HepG2 (cell line): Measurements from ENCODE around the gene SP140L. TPM values are rescaled to one million over a fixed set of nuclear protein-coding genes. Genes with fewer than 3 reads are reported as not detected.

Experiments used
- GFI1 ChIP-seq: sonication (generic); formaldehyde crosslinking; IDR thresholded peaks from 2 replicates; pipeline ENCODE4 v1.5.0; 2020; ENCODE audit warnings: missing genetic modification reagents, mild to moderate bottlenecking, borderline replicate concordance
- HES4 ChIP-seq: sonication (generic); formaldehyde crosslinking; IDR thresholded peaks from 2 replicates; pipeline ENCODE4 v1.9.0; 2021; ENCODE audit warnings: mild to moderate bottlenecking, missing genetic modification reagents, borderline replicate concordance
- KAT7 ChIP-seq: IDR thresholded peaks from 2 replicates; pipeline ENCODE4 v1.6.1; 2018; ENCODE audit warnings: borderline replicate concordance, missing compliant biosample characterization
- MED1 ChIP-seq: sonication (generic); formaldehyde crosslinking; IDR thresholded peaks from 2 replicates; pipeline ENCODE4 v1.4.0; 2020; ENCODE audit warnings: missing genetic modification reagents
- NBN ChIP-seq: fragments of 450-650 bp; conservative IDR thresholded peaks from 2 replicates; pipeline ENCODE4 v1.6.1; 2017
- NR2F6 ChIP-seq, 2 experiments: IDR thresholded peaks; 2 replicates each; pipeline ENCODE4 v1.6.1; 2016; ENCODE audit warnings: antibody characterized with exemption in 1 of 2, mild to moderate bottlenecking in 1 of 2
- SIN3A ChIP-seq: IDR thresholded peaks from 2 replicates; pipeline ENCODE4 v1.6.1; 2011; ENCODE audit warnings: low read depth, mild to moderate bottlenecking, control low read depth, low read length, borderline replicate concordance
- ZBTB7A ChIP-seq: sonication (generic); formaldehyde crosslinking; IDR thresholded peaks from 2 replicates; pipeline ENCODE4 v1.8.0; 2022; ENCODE audit warnings: mild to moderate bottlenecking, missing genetic modification reagents
- ZFP1 ChIP-seq: IDR thresholded peaks from 2 replicates; pipeline ENCODE4 v1.6.1; 2016
- ZFP90 ChIP-seq: sonication (generic); formaldehyde crosslinking; IDR thresholded peaks from 2 replicates; pipeline ENCODE4 v1.8.0; 2022; ENCODE audit warnings: missing genetic modification reagents, mild to moderate bottlenecking, inconsistent platforms, borderline replicate concordance
- ZNF274 ChIP-seq: sonication (generic); formaldehyde crosslinking; IDR thresholded peaks from 2 replicates; pipeline ENCODE4 v1.5.1; 2020; ENCODE audit warnings: mild to moderate bottlenecking, missing genetic modification reagents
- ZNF30 ChIP-seq: sonication (generic); formaldehyde crosslinking; IDR thresholded peaks from 2 replicates; pipeline ENCODE4 v1.5.0; 2020; ENCODE audit warnings: mild to moderate bottlenecking, missing genetic modification reagents
- ZNF337 ChIP-seq: sonication (generic); formaldehyde crosslinking; IDR thresholded peaks from 2 replicates; pipeline ENCODE4 v1.5.1; 2020; ENCODE audit warnings: missing genetic modification reagents, low read depth, mild to moderate bottlenecking, borderline replicate concordance
- ZNF350 ChIP-seq: sonication (generic); formaldehyde crosslinking; IDR thresholded peaks from 2 replicates; pipeline ENCODE4 v1.4.0; 2020; ENCODE audit warnings: mild to moderate bottlenecking, low read depth, missing genetic modification reagents, borderline replicate concordance
- ZNF430 ChIP-seq: sonication (generic); formaldehyde crosslinking; IDR thresholded peaks from 2 replicates; pipeline ENCODE4 v1.9.0; 2021; ENCODE audit warnings: mild to moderate bottlenecking, missing genetic modification reagents
- ZNF460 ChIP-seq: sonication (generic); formaldehyde crosslinking; IDR thresholded peaks from 2 replicates; pipeline ENCODE4 v1.5.1; 2020; ENCODE audit warnings: missing genetic modification reagents, mild to moderate bottlenecking, borderline replicate concordance
- ZNF563 ChIP-seq: sonication (generic); formaldehyde crosslinking; IDR thresholded peaks from 2 replicates; pipeline ENCODE4 v1.8.0; 2022; ENCODE audit warnings: mild to moderate bottlenecking, moderate library complexity, missing genetic modification reagents
- ZNF569 ChIP-seq: sonication (generic); formaldehyde crosslinking; IDR thresholded peaks from 2 replicates; pipeline ENCODE4 v1.5.0; 2020; ENCODE audit warnings: mild to moderate bottlenecking, missing genetic modification reagents, moderate library complexity, borderline replicate concordance
- ZNF616 ChIP-seq: sonication (generic); formaldehyde crosslinking; IDR thresholded peaks from 2 replicates; pipeline ENCODE4 v1.5.0; 2020; ENCODE audit warnings: low read depth, mild to moderate bottlenecking, missing genetic modification reagents
- ZSCAN22 ChIP-seq: sonication (generic); formaldehyde crosslinking; IDR thresholded peaks from 2 replicates; pipeline ENCODE4 v1.4.0; 2020; ENCODE audit warnings: mild to moderate bottlenecking, missing genetic modification reagents
- polyA plus RNA-seq, 8 experiments: library from polyadenylated mRNA; depleted of rRNA in 3 of 8; stranded (reverse) in 7 of 8; unstranded in 1 of 8; fragments of >200 nt; fragmentation: Illumina TruSeq in 4 of 8; extraction: Trizol in 4 of 8; gene quantifications; 2 replicates each; pipeline versions ENCODE4 v1.2.1 to v1.2.3, GENCODE V29; 2011 to 2016; ENCODE audit warnings: low read depth in 4 of 8, missing spikeins in 1 of 8, mixed read lengths in 1 of 8; ENCODE audit not compliant: insufficient read depth in 1 of 8
- total RNA-seq, 5 experiments: library from RNA; depleted of rRNA; stranded (reverse); fragments of >200 nt; fragmentation: Illumina TruSeq; extraction: Trizol; gene quantifications; 2 replicates each; pipeline ENCODE4 v1.2.3, GENCODE V29; 2016; ENCODE audit warnings: low read depth in 1 of 5
- TF ChIP-seq, protein P1 (sequence below): sonication (generic); formaldehyde crosslinking; conservative IDR thresholded peaks from 2 replicates; pipeline ENCODE4 v1.4.0; 2020; ENCODE audit warnings: mild to moderate bottlenecking, missing genetic modification reagents, moderate library complexity
- TF ChIP-seq, protein P2 (sequence below): IDR thresholded peaks from 2 replicates; pipeline ENCODE4 v1.4.0; 2020; ENCODE audit warnings: mild to moderate bottlenecking, missing genetic modification reagents

SP140L gene
- total and polyA plus RNA-seq, 2 of the 13 experiments (the other 11 are each of a cell fraction or from before 2014, with no cell fraction given) = 10.9 to 17.5 TPM

DNA sequence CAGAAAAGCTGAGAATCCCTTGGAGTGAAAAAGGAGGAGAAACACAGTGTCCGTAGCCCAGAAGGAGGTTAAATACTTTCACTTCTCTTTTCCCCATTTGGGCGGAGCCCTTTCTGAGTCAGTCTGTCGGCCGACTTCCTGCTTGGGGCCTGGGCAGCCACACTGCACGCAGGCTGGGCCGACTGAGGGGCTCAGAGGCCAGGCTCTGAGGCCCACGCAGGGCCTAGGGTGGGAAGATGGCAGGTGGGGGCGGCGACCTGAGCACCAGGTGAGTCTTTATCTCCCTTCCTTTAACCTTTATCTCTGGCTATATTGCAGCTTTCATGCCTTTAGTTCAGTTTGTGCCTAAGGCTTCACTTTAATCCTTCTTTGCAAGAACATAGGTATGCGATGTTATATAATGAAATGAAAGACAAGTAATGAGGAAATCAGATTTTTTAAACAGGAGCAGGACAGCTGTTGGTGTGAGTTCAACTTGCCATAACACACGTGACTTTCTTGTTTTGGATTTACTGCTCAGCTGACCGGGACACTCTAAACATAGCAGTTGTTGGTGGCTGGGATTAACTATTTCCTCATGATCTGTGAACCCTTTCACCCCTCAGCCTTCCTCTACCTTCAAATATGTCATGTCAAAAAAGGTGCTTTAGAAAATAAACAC is 89.2 kb downstream of the SP140L start, which contains the start of gene SP100 (continued):
- TF ChIP-seq, protein P1, sequence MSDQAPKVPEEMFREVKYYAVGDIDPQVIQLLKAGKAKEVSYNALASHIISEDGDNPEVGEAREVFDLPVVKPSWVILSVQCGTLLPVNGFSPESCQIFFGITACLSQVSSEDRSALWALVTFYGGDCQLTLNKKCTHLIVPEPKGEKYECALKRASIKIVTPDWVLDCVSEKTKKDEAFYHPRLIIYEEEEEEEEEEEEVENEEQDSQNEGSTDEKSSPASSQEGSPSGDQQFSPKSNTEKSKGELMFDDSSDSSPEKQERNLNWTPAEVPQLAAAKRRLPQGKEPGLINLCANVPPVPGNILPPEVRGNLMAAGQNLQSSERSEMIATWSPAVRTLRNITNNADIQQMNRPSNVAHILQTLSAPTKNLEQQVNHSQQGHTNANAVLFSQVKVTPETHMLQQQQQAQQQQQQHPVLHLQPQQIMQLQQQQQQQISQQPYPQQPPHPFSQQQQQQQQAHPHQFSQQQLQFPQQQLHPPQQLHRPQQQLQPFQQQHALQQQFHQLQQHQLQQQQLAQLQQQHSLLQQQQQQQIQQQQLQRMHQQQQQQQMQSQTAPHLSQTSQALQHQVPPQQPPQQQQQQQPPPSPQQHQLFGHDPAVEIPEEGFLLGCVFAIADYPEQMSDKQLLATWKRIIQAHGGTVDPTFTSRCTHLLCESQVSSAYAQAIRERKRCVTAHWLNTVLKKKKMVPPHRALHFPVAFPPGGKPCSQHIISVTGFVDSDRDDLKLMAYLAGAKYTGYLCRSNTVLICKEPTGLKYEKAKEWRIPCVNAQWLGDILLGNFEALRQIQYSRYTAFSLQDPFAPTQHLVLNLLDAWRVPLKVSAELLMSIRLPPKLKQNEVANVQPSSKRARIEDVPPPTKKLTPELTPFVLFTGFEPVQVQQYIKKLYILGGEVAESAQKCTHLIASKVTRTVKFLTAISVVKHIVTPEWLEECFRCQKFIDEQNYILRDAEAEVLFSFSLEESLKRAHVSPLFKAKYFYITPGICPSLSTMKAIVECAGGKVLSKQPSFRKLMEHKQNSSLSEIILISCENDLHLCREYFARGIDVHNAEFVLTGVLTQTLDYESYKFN (CRISPR knock-in tag) = peak; percentile 52; the same call in 1 of the 2 replicates
- TF ChIP-seq ZBTB7A (CRISPR knock-in tag) = no peak
- no peak for TF ChIP-seq NR2F6 (IDR thresholded peaks at IDR 0.05)
- TF ChIP-seq NR2F6 (CRISPR knock-in tag; IDR thresholded peaks at IDR 0.05) = peak; percentile 28; the same call in 1 of the 2 replicates
- peak; percentile 69; the same call in 1 of the 2 replicates for TF ChIP-seq ZNF350 (CRISPR knock-in tag)
- TF ChIP-seq KAT7 (CRISPR knock-in tag) = peak; percentile 93
- peak; percentile 67; the same call in 1 of the 2 replicates for TF ChIP-seq MED1
- TF ChIP-seq, protein P2, sequence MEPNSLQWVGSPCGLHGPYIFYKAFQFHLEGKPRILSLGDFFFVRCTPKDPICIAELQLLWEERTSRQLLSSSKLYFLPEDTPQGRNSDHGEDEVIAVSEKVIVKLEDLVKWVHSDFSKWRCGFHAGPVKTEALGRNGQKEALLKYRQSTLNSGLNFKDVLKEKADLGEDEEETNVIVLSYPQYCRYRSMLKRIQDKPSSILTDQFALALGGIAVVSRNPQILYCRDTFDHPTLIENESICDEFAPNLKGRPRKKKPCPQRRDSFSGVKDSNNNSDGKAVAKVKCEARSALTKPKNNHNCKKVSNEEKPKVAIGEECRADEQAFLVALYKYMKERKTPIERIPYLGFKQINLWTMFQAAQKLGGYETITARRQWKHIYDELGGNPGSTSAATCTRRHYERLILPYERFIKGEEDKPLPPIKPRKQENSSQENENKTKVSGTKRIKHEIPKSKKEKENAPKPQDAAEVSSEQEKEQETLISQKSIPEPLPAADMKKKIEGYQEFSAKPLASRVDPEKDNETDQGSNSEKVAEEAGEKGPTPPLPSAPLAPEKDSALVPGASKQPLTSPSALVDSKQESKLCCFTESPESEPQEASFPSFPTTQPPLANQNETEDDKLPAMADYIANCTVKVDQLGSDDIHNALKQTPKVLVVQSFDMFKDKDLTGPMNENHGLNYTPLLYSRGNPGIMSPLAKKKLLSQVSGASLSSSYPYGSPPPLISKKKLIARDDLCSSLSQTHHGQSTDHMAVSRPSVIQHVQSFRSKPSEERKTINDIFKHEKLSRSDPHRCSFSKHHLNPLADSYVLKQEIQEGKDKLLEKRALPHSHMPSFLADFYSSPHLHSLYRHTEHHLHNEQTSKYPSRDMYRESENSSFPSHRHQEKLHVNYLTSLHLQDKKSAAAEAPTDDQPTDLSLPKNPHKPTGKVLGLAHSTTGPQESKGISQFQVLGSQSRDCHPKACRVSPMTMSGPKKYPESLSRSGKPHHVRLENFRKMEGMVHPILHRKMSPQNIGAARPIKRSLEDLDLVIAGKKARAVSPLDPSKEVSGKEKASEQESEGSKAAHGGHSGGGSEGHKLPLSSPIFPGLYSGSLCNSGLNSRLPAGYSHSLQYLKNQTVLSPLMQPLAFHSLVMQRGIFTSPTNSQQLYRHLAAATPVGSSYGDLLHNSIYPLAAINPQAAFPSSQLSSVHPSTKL (CRISPR knock-in tag) = peak; percentile 62; the same call in 1 of the 2 replicates
- no peak for TF ChIP-seq ZNF569
- peak; percentile 63; the same call in 1 of the 2 replicates for TF ChIP-seq ZNF430 (CRISPR knock-in tag)
- peak; percentile 19; the same call in 1 of the 2 replicates for TF ChIP-seq ZNF337
- TF ChIP-seq GFI1 (CRISPR knock-in tag) = peak; percentile 61; the same call in 1 of the 2 replicates
- peak; percentile 53; the same call in 1 of the 2 replicates for TF ChIP-seq ZNF30 (CRISPR knock-in tag)
- no peak for TF ChIP-seq ZNF616 (CRISPR knock-in tag)
- 0 out of 2 replicates have a peak, but pooled peaks have one; percentile 25 for TF ChIP-seq ZNF563 (CRISPR knock-in tag)
- TF ChIP-seq HES4 = no peak
- TF ChIP-seq ZFP1 (CRISPR knock-in tag) = peak; percentile 75; the same call in 1 of the 2 replicates
- TF ChIP-seq ZNF460 = peak; percentile 30; the same call in 1 of the 2 replicates
- TF ChIP-seq NBN = no peak
- TF ChIP-seq ZNF274 = peak; percentile 74; the same call in 1 of the 2 replicates
- peak; percentile 85; the same call in 1 of the 2 replicates for TF ChIP-seq SIN3A
- 0 out of 2 replicates have a peak, but pooled peaks have one; percentile 55 for TF ChIP-seq ZFP90
- peak; percentile 41; the same call in 1 of the 2 replicates for TF ChIP-seq ZSCAN22
